Breast epithelium (tissue), 4 donors: ENCODE data around the gene RMND5A. TPM values are rescaled to one million over a fixed set of nuclear protein-coding genes. Genes with fewer than 3 reads are reported as not detected.

Experiments used
- DNase-seq, 2 donors: peaks; one replicate each; pipeline ENCODE4 v3.0.0-alpha.2; 2019; ENCODE audit warnings: low spot score in 2 of 2
- H3K27ac ChIP-seq, 2 donors: fragments of 200-600 bp; sonication (generic) in 1 of 2; one replicate each; pipeline ENCODE4 v1.5.1; 2016 to 2019; ENCODE audit warnings: mild to moderate bottlenecking in 1 of 2
- H3K27me3 ChIP-seq, 2 donors: fragments of 200-600 bp; sonication (generic) in 1 of 2; one replicate each; pipeline versions ENCODE4 v1.5.1 to v1.6.0; 2017 to 2019; ENCODE audit warnings: control low read depth in 1 of 2, mild to moderate bottlenecking in 1 of 2
- H3K36me3 ChIP-seq: fragments of 200-600 bp; one replicate; pipeline ENCODE4 v1.5.1; 2019
- H3K4me1 ChIP-seq, 2 donors: fragments of 200-600 bp; sonication (generic); one replicate each; pipeline ENCODE4 v1.5.1; 2016 to 2019; ENCODE audit warnings: control low read depth in 1 of 2
- H3K4me3 ChIP-seq, 3 donors: fragments of 200-600 bp; sonication (generic); 1 replicate in 2 of 3; 2 replicates in 1 of 3; pipeline ENCODE4 v1.5.1; 2016 to 2019; ENCODE audit warnings: mild to moderate bottlenecking in 3 of 3, moderate library complexity in 2 of 3
- H3K9me3 ChIP-seq, 2 donors: fragments of 200-600 bp; sonication (generic) in 1 of 2; one replicate each; pipeline ENCODE4 v1.5.1; 2016 to 2019; ENCODE audit warnings: control low read depth in 1 of 2
- POLR2A ChIP-seq: fragments of 450-650 bp; IDR thresholded peaks from one replicate; pipeline ENCODE4 v1.6.1; 2016; ENCODE audit warnings: antibody characterized with exemption, mild to moderate bottlenecking, moderate library complexity
- POLR2AphosphoS5 ChIP-seq, 3 donors: sonication (generic); formaldehyde crosslinking; IDR thresholded peaks; one replicate each; pipeline ENCODE4 v1.6.1; 2017; ENCODE audit warnings: antibody characterized with exemption in 3 of 3
- intact Hi-C: fragments of 100-400 bp; cut with DNase I; formaldehyde crosslinking; loops from one replicate; pipeline ENCODE4 v1.15.1; 2023; ENCODE audit warnings: low total_unique reads
- total RNA-seq, 3 donors: library from RNA; depleted of rRNA; stranded (reverse); fragments of >200 nt; gene quantifications; one replicate each; pipeline ENCODE4 v1.1.0, GENCODE V29; 2016
- TF ChIP-seq, protein P1 (sequence below), 3 donors: fragments of 450-650 bp; IDR thresholded peaks; one replicate each; pipeline ENCODE4 v1.5.1; 2016 to 2017; ENCODE audit warnings: antibody characterized with exemption in 3 of 3, mild to moderate bottlenecking in 3 of 3, moderate library complexity in 3 of 3

The RMND5A gene
- total RNA-seq, 3 donors from 2014 or later = 41.6 to 61.6 (median 44.3) TPM

GRCh38 chr2:86753606-86754005 is 33.5 kb downstream of the RMND5A start:
- no peak for DNase-seq
- TF ChIP-seq POLR2A (no peak), POLR2AphosphoS5 (IDR thresholded peaks at IDR 0.05) (no peak)
- TF ChIP-seq, protein P1, sequence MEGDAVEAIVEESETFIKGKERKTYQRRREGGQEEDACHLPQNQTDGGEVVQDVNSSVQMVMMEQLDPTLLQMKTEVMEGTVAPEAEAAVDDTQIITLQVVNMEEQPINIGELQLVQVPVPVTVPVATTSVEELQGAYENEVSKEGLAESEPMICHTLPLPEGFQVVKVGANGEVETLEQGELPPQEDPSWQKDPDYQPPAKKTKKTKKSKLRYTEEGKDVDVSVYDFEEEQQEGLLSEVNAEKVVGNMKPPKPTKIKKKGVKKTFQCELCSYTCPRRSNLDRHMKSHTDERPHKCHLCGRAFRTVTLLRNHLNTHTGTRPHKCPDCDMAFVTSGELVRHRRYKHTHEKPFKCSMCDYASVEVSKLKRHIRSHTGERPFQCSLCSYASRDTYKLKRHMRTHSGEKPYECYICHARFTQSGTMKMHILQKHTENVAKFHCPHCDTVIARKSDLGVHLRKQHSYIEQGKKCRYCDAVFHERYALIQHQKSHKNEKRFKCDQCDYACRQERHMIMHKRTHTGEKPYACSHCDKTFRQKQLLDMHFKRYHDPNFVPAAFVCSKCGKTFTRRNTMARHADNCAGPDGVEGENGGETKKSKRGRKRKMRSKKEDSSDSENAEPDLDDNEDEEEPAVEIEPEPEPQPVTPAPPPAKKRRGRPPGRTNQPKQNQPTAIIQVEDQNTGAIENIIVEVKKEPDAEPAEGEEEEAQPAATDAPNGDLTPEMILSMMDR (IDR thresholded peaks at IDR 0.05) = no peak
- Histone ChIP-seq H3K27ac (no peak overlapping the region), H3K4me1 (no peaks in the 10 kb centered on the region), H3K4me3 (no peak overlapping the region), H3K9me3 (peaks cover 0 to 10% of the 10 kb centered on the region in 2 donors), H3K36me3 (no peaks in the 10 kb centered on the region), H3K27me3 (no peaks in the 10 kb centered on the region)
- intact Hi-C loops = no loop called here

GRCh38 chr2:86758405-86758804 is 38.3 kb downstream of the RMND5A start:
- DNase-seq = no peak
- no peak for TF ChIP-seq POLR2A
- no peak for TF ChIP-seq POLR2AphosphoS5 (IDR thresholded peaks at IDR 0.05)
- TF ChIP-seq, protein P1 (IDR thresholded peaks at IDR 0.05) = no peak
- H3K27me3 ChIP-seq = no peaks in the 10 kb centered on the region
- H3K36me3 ChIP-seq = no peaks in the 10 kb centered on the region
- H3K9me3 ChIP-seq = no peaks in the 10 kb centered on the region
- no peak overlapping the region for H3K4me3 ChIP-seq
- intact Hi-C loops = no loop called here
- no peaks in the 10 kb centered on the region for H3K4me1 ChIP-seq
- no peak overlapping the region for H3K27ac ChIP-seq

DNA sequence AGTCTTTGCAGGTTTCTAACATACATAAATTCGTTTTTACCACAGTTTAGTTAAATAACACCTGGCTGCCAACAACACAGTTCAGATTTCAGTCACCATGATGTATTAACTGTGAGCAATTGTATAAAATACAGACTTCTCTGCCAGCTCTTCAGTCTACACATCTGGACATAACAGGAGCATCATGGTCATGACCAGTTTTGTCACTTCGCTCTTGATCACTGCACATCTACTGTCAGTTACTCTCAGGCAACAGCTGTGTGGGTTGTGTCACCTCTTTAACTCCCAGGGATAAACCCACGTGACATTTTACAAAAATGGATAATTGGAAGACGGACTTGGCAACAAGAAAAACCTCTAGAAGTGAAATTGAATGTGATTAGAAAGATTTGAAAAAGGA is 40.3 kb downstream of the RMND5A start:
- no peaks in the 10 kb centered on the region for H3K4me1 ChIP-seq
- no peak for DNase-seq
- H3K9me3 ChIP-seq = no peaks in the 10 kb centered on the region
- no peak overlapping the region for H3K27ac ChIP-seq
- intact Hi-C loops = no loop called here
- H3K27me3 ChIP-seq = no peaks in the 10 kb centered on the region
- no peaks in the 10 kb centered on the region for H3K36me3 ChIP-seq
- H3K4me3 ChIP-seq = no peak overlapping the region
- TF ChIP-seq POLR2AphosphoS5 (IDR thresholded peaks at IDR 0.05) (no peak), POLR2A (no peak)
- TF ChIP-seq, protein P1 (IDR thresholded peaks at IDR 0.05) = no peak

DNA sequence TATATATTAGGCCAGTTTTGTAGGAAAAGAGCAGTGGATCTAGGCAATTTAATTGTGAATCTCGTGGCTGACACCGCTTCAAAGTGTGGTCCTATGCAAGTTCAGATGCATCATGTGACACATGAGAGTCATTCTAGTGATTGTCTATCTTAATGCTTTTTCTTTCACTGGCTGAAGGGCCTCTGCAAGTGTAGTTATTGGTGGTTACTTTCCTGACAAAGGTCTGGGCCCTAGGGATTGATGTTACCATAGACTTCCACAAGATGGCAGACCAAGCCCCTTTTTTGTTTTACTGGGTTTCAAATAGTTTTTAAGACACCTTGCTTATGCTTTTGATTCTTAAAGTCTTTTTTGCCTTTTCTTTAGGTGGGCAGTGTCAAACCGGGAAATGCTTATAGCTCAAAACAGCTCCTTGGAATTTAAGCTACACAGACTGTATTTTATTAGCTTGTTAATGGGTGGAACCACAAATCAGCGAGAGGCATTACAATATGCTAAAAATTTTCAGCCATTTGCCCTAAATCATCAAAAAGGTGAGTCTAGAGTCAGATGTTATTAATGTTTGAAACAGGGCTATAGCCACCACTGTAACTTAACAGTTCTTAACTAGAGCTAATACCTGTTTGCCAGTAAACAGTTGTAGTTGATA is 44.7 kb downstream of the RMND5A start:
- no peak overlapping the region for H3K27ac ChIP-seq
- no peaks in the 10 kb centered on the region for H3K27me3 ChIP-seq
- intact Hi-C loops = no loop called here
- no peaks in the 10 kb centered on the region for H3K36me3 ChIP-seq
- no peak overlapping the region for H3K4me3 ChIP-seq
- no peaks in the 10 kb centered on the region for H3K4me1 ChIP-seq
- DNase-seq = no peak
- no peaks in the 10 kb centered on the region for H3K9me3 ChIP-seq
- TF ChIP-seq, protein P1 (IDR thresholded peaks at IDR 0.05) = peak in 2 of 3 donors; percentile 51 to 54
- TF ChIP-seq POLR2A (no peak), POLR2AphosphoS5 (IDR thresholded peaks at IDR 0.05) (no peak)

DNA sequence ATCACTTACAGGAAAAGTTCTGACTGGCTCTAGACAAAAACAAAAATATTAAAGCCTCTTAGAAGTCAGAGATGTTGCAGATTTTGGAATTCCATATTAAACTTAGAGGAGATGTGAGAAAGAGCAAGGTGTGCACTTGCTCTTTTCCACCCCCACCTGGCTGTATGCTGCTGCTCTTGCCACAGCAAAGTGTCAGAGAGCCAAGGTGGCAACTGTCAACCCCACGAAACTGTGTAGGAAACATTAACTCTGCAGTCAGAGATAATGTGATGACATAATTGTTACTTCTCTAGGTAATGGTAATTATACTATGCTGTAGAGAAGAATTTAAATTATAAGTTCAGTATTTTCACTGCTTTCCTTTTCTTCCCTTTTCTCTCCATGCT is 45.2 kb downstream of the RMND5A start:
- no peaks in the 10 kb centered on the region for H3K4me1 ChIP-seq
- H3K4me3 ChIP-seq = no peak overlapping the region
- H3K27me3 ChIP-seq = no peaks in the 10 kb centered on the region
- intact Hi-C loops = no loop called here
- no peak for TF ChIP-seq POLR2A
- TF ChIP-seq POLR2AphosphoS5 (IDR thresholded peaks at IDR 0.05) = no peak
- TF ChIP-seq, protein P1 (IDR thresholded peaks at IDR 0.05) = no peak
- no peaks in the 10 kb centered on the region for H3K9me3 ChIP-seq
- H3K36me3 ChIP-seq = no peaks in the 10 kb centered on the region
- no peak for DNase-seq
- no peak overlapping the region for H3K27ac ChIP-seq
